ENCODE data around the gene TOMM20.

The TOMM20 gene

DNA sequence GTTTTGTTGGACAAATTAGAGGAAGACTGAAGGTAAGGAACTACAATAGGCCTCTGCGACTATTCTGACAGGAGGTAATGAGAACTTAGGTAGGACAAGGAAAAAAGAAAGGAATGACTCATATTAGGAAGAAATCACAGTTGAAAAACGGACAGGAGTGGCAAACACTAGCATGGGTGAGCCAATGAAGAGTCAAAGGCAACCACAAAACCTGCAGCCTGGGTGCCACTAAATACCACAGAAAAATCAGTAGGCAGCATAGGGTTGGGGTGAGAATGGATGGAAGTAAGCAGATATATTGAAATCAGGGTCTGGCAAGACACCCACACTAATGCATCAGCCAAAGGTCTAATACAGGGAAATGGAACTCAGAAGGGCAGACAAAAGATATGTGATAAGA lies 22.4 kb upstream of the TOMM20 start:
- DNase-seq (ENCODE audit: low spot score), result no peak
- no peak for TF ChIP-seq CTCF (IDR thresholded peaks at IDR 0.05; ENCODE audit: extremely low read depth, missing control alignments)

DNA sequence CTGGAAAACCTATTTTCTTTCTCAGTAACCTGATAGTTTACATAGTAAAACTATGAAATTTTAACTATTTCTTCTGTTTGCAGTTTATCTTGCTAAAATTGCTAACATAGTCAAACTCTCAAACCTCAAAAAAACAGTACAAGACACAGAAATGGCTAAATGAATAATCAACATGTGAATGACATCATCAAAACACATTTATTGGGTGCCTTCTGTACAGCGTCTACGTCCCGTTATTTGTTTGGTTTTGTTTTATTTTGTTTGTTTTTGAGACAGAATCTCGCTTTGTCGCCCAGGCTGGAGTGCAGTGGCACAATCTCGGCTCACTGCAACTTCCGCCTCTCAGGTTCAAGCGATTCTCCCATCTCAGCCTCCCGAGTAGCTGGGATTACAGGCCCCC lies 21.2 kb upstream of the TOMM20 start:
- no peak for DNase-seq (ENCODE audit: low spot score)
- TF ChIP-seq CTCF (IDR thresholded peaks at IDR 0.05; ENCODE audit: extremely low read depth, missing control alignments), result no peak

DNA sequence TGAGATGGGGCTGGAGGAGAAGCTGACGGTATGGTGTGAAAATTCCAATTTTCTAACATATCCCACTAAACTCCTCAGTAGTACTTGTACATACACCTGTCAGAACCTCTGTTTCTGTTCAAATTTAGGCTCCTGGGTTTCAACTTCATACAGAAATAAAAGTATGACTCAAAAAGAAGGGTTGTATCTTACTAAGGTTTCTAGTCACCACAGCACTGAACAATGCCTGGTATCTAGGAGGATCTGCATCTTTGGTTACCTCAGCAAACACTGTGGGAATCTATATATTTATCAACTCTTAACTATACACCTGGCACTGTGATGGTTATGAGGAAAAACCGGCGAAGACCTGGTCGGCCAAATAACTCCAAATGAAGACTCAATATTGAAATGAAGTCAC lies 18.6 kb upstream of the TOMM20 start:
- TF ChIP-seq CTCF (IDR thresholded peaks at IDR 0.05; ENCODE audit: extremely low read depth, missing control alignments), result no peak
- DNase-seq (ENCODE audit: low spot score), result no peak

DNA sequence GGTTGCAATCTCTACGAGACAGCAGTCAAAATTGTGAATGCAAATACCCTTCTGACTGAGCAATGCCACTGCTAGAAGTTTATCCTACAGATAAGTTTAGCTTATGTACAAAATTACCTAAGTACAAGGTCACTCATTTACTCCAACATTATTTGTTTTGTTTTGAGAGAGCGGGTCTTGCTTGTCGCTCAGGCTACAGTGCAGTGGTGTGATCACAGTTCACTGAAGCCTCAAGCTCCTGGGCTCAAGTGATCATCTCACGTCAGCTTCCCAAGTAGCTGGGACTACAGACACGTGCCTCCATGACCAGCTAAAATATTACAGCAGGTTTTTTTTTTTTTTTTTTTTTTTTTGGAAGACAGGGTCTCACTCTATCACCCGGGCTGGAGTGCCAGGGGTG lies 17.0 kb upstream of the TOMM20 start:
- no peak for DNase-seq (ENCODE audit: low spot score)
- TF ChIP-seq CTCF (IDR thresholded peaks at IDR 0.05; ENCODE audit: extremely low read depth, missing control alignments), result no peak

GRCh38 chr1:235142991-235143390 lies 14.4 kb upstream of the TOMM20 start:
- DNase-seq (ENCODE audit: low spot score), result no peak
- TF ChIP-seq CTCF (IDR thresholded peaks at IDR 0.05; ENCODE audit: extremely low read depth, missing control alignments), result no peak

- DNase-seq (ENCODE audit: low spot score), result no peak
- no peak for TF ChIP-seq CTCF (IDR thresholded peaks at IDR 0.05; ENCODE audit: extremely low read depth, missing control alignments)
Observed at GRCh38 chr1:235139315-235139714, 10.7 kb upstream of the TOMM20 start.

- no peak for DNase-seq (ENCODE audit: low spot score)
Observed at GRCh38 chr1:235138821-235139220, 10.2 kb upstream of the TOMM20 start.

More at GRCh38 chr1:235138821-235139220, 10.2 kb upstream of the TOMM20 start:
- no peak for TF ChIP-seq CTCF (IDR thresholded peaks at IDR 0.05; ENCODE audit: extremely low read depth, missing control alignments)
